ENCODE data around the gene VPS13D. TPM values are rescaled to one million over a fixed set of nuclear protein-coding genes. Genes with fewer than 3 reads are reported as not detected.
"Not testable (repeated sequence)": the region's sequence is repeated elsewhere in the genome, so short reads cannot be mapped to it uniquely, and the experiment has no call there.

VPS13D gene
- polyA plus RNA-seq, 5 donors: 23.7 to 27.8 (median 25.3) TPM

GRCh38 chr1:12511128-12511484, 281.3 kb downstream of the VPS13D start:
- no peak for DNase-seq

- DNase-seq: no peak
Measured at GRCh38 chr1:12511516-12512468, 282.0 kb downstream of the VPS13D start.

GRCh38 chr1:12513181-12513580, 283.4 kb downstream of the VPS13D start:
- no peak for DNase-seq

- DNase-seq: no peak
Measured at GRCh38 chr1:12514590-12514989, 284.8 kb downstream of the VPS13D start.

GRCh38 chr1:12515234-12515633, 285.4 kb downstream of the VPS13D start:
- no peak for DNase-seq

GRCh38 chr1:12516741-12517140, 286.9 kb downstream of the VPS13D start:
- no peak for DNase-seq

GRCh38 chr1:12518931-12519692, 289.3 kb downstream of the VPS13D start:
- no peak for DNase-seq

GRCh38 chr1:12519693-12520364, 290.0 kb downstream of the VPS13D start:
- no peak for DNase-seq

GRCh38 chr1:12521096-12521495, 291.3 kb downstream of the VPS13D start:
- DNase-seq: no peak

GRCh38 chr1:12522780-12523179, 292.9 kb downstream of the VPS13D start:
- not testable (repeated sequence) for DNase-seq

GRCh38 chr1:12524266-12524665, 294.4 kb downstream of the VPS13D start:
- DNase-seq: no peak

GRCh38 chr1:12525311-12526181, 295.7 kb downstream of the VPS13D start:
- no peak for DNase-seq

GRCh38 chr1:12527564-12527963, 297.7 kb downstream of the VPS13D start:
- no peak for DNase-seq

GRCh38 chr1:12528021-12528852, 298.4 kb downstream of the VPS13D start:
- peak in 1 of 2 donors; percentile 72 for DNase-seq

- no peak for DNase-seq
Measured at GRCh38 chr1:12529640-12530174, 299.9 kb downstream of the VPS13D start.

- DNase-seq: no peak
Measured at GRCh38 chr1:12530462-12531178, 300.8 kb downstream of the VPS13D start.

- DNase-seq: no peak
Measured at GRCh38 chr1:12531179-12531499, 301.3 kb downstream of the VPS13D start.

- no peak for DNase-seq
Measured at GRCh38 chr1:12532405-12533315, 302.8 kb downstream of the VPS13D start.

Measured in right lung (tissue), 5 donors.